ENCODE measurements around the gene MRPL33.

The MRPL33 gene

GRCh38 chr2:27771548-27772335 is at the start of gene MRPL33:
MRPL33 (plus strand) TSS chr2:27771719; CDS start chr2:27771778, 59 bp downstream.
- DNase-seq (ENCODE audit: low spot score) = peak; percentile 93

DNA sequence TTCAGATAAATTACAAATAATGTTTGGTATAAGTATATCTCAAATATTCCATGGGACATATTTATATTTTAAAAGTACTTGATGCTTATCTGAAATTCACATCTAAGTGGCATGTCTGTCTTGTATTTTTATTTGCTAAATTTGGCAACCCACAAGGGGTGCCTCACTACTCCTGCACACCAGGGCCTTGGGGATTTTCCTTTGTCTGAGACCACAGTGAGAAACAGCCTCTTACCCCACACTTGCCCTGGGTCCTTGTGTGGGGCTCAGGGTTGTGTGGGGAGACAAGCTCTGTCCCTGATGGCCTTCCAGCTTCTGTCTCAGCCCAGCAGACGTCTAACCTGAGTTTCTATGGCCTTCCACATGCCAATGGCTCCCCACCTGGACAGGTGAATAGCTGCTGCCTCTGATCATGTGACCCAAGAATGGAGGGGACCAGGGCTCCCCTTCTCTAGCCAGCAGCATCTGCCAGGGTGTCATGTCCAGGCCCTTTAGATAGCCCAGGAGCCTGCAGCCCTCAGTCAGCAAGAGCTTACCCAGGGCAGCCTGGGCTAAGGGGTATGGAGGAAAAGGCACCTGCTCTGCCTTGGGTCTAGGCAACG is 49.5 kb upstream of the MRPL33 start:
- DNase-seq (ENCODE audit: low spot score) = no peak

- peak; percentile 59 for DNase-seq (ENCODE audit: low spot score)
Observed at GRCh38 chr2:27723372-27724144, 48.0 kb upstream of the MRPL33 start.

GRCh38 chr2:27724191-27724590 is 47.3 kb upstream of the MRPL33 start:
- no peak for DNase-seq (ENCODE audit: low spot score)

GRCh38 chr2:27724905-27725701 is 46.4 kb upstream of the MRPL33 start:
- DNase-seq (ENCODE audit: low spot score) = no peak

DNA sequence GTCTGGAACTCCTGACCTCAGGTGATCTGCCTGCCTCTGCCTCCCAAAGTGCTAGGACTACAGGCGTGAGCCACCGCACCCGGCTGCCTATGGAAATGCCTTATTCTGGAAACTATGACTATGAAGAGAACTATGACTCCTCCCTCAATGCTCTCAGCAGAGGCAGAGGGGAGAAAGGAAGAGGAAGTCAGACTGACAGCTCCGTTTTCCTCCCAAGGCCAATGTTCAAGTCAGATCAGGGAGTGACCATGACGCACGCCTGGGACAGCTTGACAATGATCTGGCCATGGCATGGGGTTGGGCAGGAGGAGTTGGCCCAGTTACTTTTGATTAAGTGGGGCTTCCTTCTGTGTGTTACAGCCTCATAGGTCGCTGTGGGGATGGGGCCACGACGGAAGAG is 44.3 kb upstream of the MRPL33 start:
- no peak for DNase-seq (ENCODE audit: low spot score)

DNA sequence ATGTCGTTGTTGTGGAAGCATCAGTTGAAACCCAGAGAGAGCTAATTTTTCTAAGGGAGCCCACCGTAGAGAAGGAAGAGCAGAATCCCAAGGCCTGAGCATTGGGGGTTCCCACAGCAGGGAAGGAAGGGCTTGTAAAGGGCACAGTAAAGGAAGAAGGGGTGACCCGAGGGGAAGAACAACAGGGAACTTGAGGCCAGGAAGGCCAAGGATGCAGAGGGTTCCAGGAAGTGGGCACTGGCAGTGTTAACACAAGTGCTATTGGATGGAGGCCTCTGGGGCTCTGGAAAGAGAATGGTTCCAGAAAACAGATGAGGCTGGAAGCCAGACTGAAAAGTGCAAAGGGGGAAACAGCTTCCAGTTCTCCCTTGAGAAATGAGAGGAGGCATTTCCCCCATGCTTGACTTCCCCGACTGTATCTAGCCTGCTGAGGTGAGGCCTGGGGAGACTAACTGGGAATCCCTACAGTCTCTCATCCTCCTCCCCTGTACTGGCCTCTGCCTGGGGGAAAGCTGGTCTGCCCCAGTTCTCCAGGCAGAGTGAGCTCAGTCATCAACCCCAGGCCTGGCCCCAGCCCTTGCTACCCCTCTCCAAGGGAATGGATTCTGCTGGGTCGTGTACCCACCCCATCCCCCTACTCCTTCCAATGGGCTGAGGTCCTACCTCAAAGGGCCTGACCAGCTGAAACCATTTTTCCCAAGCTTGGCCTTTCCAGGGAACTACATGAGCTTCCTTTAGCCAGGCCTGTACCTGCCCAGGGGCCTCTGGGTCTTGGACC is 43.2 kb upstream of the MRPL33 start:
- DNase-seq (ENCODE audit: low spot score) = no peak

- DNase-seq (ENCODE audit: low spot score) = no peak
Observed at GRCh38 chr2:27729198-27729597, 42.3 kb upstream of the MRPL33 start.

- DNase-seq (ENCODE audit: low spot score) = no peak
Observed at GRCh38 chr2:27729614-27730013, 41.9 kb upstream of the MRPL33 start.

DNA sequence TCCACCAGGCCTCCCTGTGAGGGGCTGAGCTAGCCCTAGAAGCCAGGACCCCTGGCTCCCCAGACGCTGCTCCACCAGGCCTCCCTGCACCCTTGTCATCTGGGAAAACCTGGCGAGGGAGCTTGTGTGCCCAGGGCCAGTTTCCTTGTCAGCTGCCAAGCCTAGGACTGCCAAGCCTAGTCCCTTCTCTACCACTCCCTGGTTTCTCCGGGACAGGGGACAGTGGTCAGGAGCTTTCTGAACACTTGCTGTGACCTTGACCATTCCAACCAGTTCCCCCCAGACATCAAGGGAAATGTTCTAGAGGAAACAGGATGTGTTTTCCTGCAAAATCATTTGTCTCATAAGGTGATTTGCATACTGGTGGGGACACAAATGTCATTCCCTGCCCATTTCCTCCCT is 41.3 kb upstream of the MRPL33 start:
- no peak for DNase-seq (ENCODE audit: low spot score)

GRCh38 chr2:27730980-27731691 is 40.4 kb upstream of the MRPL33 start:
- DNase-seq (ENCODE audit: low spot score) = no peak

- no peak for DNase-seq (ENCODE audit: low spot score)
Observed at GRCh38 chr2:27734305-27734704, 37.2 kb upstream of the MRPL33 start.

- DNase-seq (ENCODE audit: low spot score) = no peak
Observed at GRCh38 chr2:27735263-27735904, 36.1 kb upstream of the MRPL33 start.

DNA sequence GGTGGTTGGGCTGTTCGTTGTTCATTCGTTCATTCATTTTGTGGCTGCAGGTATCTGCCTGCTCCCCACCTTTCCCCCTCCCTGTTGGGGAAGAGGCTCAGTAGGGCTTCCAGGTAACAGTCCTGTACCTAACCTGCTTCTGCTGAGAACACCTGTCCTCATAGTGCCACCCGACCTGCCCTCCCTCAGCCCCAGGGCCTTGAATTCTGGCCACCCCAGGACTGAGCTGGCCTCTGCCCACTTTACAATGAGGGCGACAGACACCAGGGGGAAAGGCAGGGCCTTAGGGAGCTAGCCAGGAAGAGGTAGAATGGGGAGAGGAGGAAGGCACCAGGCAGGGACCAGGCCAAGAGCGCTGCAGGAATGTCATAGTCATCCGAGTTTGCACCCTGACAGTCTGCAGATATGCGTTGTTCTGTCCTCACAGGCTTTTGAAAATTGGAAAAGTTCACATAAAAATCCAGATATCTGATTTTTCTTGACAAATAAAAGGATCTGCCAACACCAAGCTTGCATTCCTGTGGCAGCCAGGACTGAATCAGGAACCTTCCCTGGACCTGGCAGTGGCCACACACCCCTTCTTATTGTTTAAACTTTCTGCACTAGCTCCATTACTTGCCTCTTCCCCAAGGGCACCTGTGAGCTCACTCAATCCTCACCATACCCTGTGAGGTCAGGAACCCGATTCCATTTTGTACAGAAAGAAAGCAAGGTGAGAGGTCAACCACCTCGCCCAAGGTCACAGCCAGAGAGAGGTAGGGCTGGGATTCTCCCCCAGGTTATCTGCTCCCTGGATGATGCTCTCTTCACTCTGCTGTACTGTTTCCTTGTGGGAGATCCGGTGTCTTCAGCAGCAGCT is 35.3 kb upstream of the MRPL33 start:
- no peak for DNase-seq (ENCODE audit: low spot score)

GRCh38 chr2:27736890-27737204 is 34.7 kb upstream of the MRPL33 start:
- no peak for DNase-seq (ENCODE audit: low spot score)

DNA sequence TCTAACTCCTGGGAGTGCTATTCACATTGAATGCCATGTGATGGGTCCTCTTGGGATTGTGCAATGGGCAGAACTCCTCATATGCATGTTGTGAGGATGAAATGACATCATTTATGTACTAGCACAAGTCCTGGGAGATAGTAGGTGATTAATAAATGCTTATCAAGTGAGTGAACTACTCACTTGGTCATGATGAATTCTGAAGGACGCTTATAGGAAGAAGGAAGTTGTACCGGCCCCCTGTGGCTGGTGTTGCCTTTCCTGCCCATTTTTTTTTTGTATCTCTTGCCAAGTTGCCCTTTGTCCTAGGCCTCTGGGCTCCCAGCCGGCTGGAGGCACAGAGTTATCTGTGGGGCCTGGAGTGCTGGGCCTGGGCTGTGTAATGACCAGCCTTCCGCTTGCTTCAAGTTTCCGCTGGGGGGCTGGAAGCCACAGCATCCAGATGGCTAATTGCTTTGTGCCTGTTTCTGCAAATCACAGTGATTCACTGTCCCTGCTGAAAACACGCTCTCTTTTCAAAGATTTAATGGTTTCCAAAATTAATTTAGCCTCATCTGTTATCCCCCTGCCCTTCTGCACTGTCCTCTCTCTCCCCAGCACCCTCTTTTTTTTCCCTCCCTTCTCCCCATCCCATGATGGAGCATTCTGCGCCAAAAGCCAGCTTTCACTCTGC is 33.7 kb upstream of the MRPL33 start:
- DNase-seq (ENCODE audit: low spot score) = no peak

- DNase-seq (ENCODE audit: low spot score) = no peak
Observed at GRCh38 chr2:27738349-27739057, 33.0 kb upstream of the MRPL33 start.

DNA sequence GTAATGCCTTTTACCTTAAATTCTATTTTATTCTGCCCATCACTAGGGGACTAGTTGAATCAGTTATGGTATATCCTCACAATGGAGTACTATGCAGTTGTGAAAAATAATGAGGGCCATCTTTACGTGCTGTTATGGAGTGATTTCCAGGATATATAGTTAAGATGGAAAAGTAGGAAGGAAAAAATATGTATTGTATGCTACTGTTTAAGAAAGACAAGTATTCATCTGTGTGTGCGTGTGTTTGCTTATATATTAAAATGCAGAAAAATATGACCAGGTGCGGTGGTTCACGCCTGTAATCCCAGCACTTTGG is 32.5 kb upstream of the MRPL33 start:
- DNase-seq (ENCODE audit: low spot score) = no peak

Data from COLO829 (cell line).